Neuronal stem cell (in vitro differentiated cells): Measurements from ENCODE around the gene CENATAC.
"Not testable (repeated sequence)": the region's sequence is repeated elsewhere in the genome, so short reads cannot be mapped to it uniquely, and the experiment has no call there.

Experiments used
- DNase-seq: peaks from one replicate; pipeline ENCODE4 v3.0.0-alpha.2; 2013; ENCODE audit warnings: low spot score
- H2AFZ ChIP-seq: one replicate; pipeline ENCODE4 v1.6.1; 2013; ENCODE audit warnings: mild to moderate bottlenecking, low read length, inconsistent platforms
- H2AK5ac ChIP-seq: 2 replicates; pipeline ENCODE4 v1.6.1; 2013; ENCODE audit warnings: low read depth, mild to moderate bottlenecking, inconsistent platforms, low read length, moderate library complexity, mixed read lengths
- H2BK120ac ChIP-seq: 2 replicates; pipeline ENCODE4 v1.6.1; 2013; ENCODE audit warnings: low read depth, mild to moderate bottlenecking, inconsistent platforms, low read length, moderate library complexity, mixed read lengths
- H2BK12ac ChIP-seq: one replicate; pipeline ENCODE4 v1.6.1; 2013; ENCODE audit warnings: low read length, inconsistent platforms
- H2BK15ac ChIP-seq: 2 replicates; pipeline ENCODE4 v1.6.1; 2013; ENCODE audit warnings: mild to moderate bottlenecking, low read length, inconsistent platforms, mixed read lengths
- H2BK5ac ChIP-seq: one replicate; pipeline ENCODE4 v1.6.1; 2013; ENCODE audit warnings: inconsistent platforms, mild to moderate bottlenecking, low read length, moderate library complexity
- H3K14ac ChIP-seq: one replicate; pipeline ENCODE4 v1.6.1; 2013; ENCODE audit warnings: low read length, inconsistent platforms
- H3K18ac ChIP-seq: 2 replicates; pipeline ENCODE4 v1.6.1; 2013; ENCODE audit warnings: low read length, inconsistent platforms
- H3K23ac ChIP-seq: 2 replicates; pipeline ENCODE4 v1.6.1; 2013; ENCODE audit warnings: low read depth, mild to moderate bottlenecking, mixed read lengths, low read length, inconsistent platforms; ENCODE audit not compliant: poor library complexity
- H3K27ac ChIP-seq: replicated peaks from 3 replicates; pipeline ENCODE4 v1.5.1; 2013; ENCODE audit warnings: low read length, inconsistent platforms
- H3K27me3 ChIP-seq, 3 experiments: 2 replicates each; pipeline ENCODE4 v1.6.1; 2013; ENCODE audit warnings: low read length in 3 of 3, mild to moderate bottlenecking in 2 of 3, inconsistent platforms in 1 of 3, low read depth in 1 of 3, mixed read lengths in 1 of 3, moderate library complexity in 1 of 3; ENCODE audit not compliant: control insufficient read depth in 3 of 3, insufficient read depth in 3 of 3
- H3K36me3 ChIP-seq, 2 donors: replicated peaks in 1 of 2; 2 replicates each; pipeline ENCODE4 v1.6.1; 2013; ENCODE audit warnings: low read length in 2 of 2; ENCODE audit not compliant: control insufficient read depth in 2 of 2, insufficient read depth in 2 of 2
- H3K4ac ChIP-seq: 2 replicates; pipeline ENCODE4 v1.6.1; 2013; ENCODE audit warnings: inconsistent platforms, mild to moderate bottlenecking, low read length, moderate library complexity
- H3K4me1 ChIP-seq, 2 donors: 1 replicate in 1 of 2; 2 replicates in 1 of 2; pipeline ENCODE4 v1.6.1; 2013; ENCODE audit warnings: low read length in 2 of 2, low read depth in 1 of 2; ENCODE audit not compliant: control insufficient read depth in 2 of 2, insufficient read depth in 1 of 2
- H3K4me2 ChIP-seq: one replicate; pipeline ENCODE4 v1.6.1; 2013; ENCODE audit warnings: mild to moderate bottlenecking, low read length, inconsistent platforms; ENCODE audit not compliant: insufficient read depth, poor library complexity, severe bottlenecking
- H3K4me3 ChIP-seq, 2 donors: 2 replicates each; pipeline ENCODE4 v1.5.1; 2013; ENCODE audit warnings: low read length in 2 of 2, mild to moderate bottlenecking in 2 of 2, inconsistent platforms in 1 of 2, moderate library complexity in 1 of 2
- H3K79me1 ChIP-seq: one replicate; pipeline ENCODE4 v1.6.1; 2013; ENCODE audit warnings: low read depth, mild to moderate bottlenecking, inconsistent platforms, low read length, moderate library complexity
- H3K9ac ChIP-seq: one replicate; pipeline ENCODE4 v1.6.1; 2013; ENCODE audit warnings: mild to moderate bottlenecking, low read depth, low read length, inconsistent platforms; ENCODE audit not compliant: poor library complexity
- H3K9me3 ChIP-seq, 2 donors: replicated peaks in 1 of 2; 2 replicates each; pipeline versions ENCODE3 to v1.6.1; 2013; ENCODE audit warnings: low read length in 2 of 2, mild to moderate bottlenecking in 2 of 2, inconsistent platforms in 1 of 2, low read depth in 1 of 2, mixed read lengths in 1 of 2, moderate library complexity in 1 of 2; ENCODE audit not compliant: control insufficient read depth in 2 of 2, insufficient read depth in 1 of 2
- H4K8ac ChIP-seq: one replicate; pipeline ENCODE4 v1.6.1; 2013; ENCODE audit warnings: low read depth, mild to moderate bottlenecking, inconsistent platforms, low read length, moderate library complexity
- H4K91ac ChIP-seq: one replicate; pipeline ENCODE4 v1.6.1; 2013; ENCODE audit warnings: low read length, low read depth, mild to moderate bottlenecking, inconsistent platforms; ENCODE audit not compliant: poor library complexity
- WGBS, 2 donors: extraction: QIAGEN DNeasy Blood & Tissue Kit; methylation state at CpG; one replicate each; pipeline ENCODE4 v1.1.7; 2013; ENCODE audit warnings: missing lambda C conversion rate in 2 of 2, mixed read lengths in 1 of 2; ENCODE audit not compliant: insufficient read length in 2 of 2, insufficient replicate concordance in 1 of 2; ENCODE audit errors: extremely low coverage in 2 of 2; 5-methylcytosine and 5-hydroxymethylcytosine counted together

The CENATAC gene

DNA sequence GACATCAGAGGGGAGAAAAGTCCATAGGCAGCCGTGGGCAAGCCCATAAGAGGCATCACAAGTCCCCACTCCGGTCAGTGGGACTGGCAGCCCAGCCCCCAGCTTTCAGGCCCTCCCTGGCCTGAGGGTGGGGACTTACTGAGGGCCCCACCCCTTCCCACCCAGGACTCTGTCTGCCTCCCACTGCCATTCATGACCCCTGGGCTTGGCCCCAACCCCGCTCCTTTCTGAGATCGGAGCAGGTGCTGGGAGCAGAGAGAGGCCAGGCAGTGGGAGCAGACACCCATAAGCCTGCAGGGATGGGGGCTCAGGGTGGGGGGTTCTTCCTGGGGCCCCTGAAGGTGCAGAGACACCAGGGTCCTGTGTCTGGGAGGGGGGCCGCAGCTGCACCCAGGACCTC lies 36.7 kb upstream of the CENATAC start:
- no peak overlapping the region for H3K4me2 ChIP-seq
- H3K27me3 ChIP-seq: peaks cover 0 to 39% (median 0%) of the 10 kb centered on the region in 3 experiments
- no peak overlapping the region for H2BK120ac ChIP-seq
- H2AK5ac ChIP-seq: no peak overlapping the region
- H3K9ac ChIP-seq: no peak overlapping the region
- no peaks in the 10 kb centered on the region for H3K9me3 ChIP-seq
- H2BK5ac ChIP-seq: no peak overlapping the region
- no peaks in the 10 kb centered on the region for H3K36me3 ChIP-seq
- H3K4me1 ChIP-seq: peaks cover 0 to 1% of the 10 kb centered on the region in 2 donors
- H3K14ac ChIP-seq: peak overlapping the region; percentile 56
- no peak overlapping the region for H4K8ac ChIP-seq
- no peak overlapping the region for H2BK12ac ChIP-seq
- no peak overlapping the region for H4K91ac ChIP-seq
- H3K4me3 ChIP-seq: no peak overlapping the region
- no peaks in the 10 kb centered on the region for H3K79me1 ChIP-seq
- H3K4ac ChIP-seq: no peak overlapping the region
- no peak overlapping the region for H3K23ac ChIP-seq
- H3K18ac ChIP-seq: peak overlapping the region; percentile 38
- no peak for DNase-seq
- no CpG with 5 or more reads among the region's 5 CpGs for WGBS, 2 donors
- H2AFZ ChIP-seq: peak overlapping the region; percentile 75
- no peak overlapping the region for H3K27ac ChIP-seq
- no peak overlapping the region for H2BK15ac ChIP-seq

DNA sequence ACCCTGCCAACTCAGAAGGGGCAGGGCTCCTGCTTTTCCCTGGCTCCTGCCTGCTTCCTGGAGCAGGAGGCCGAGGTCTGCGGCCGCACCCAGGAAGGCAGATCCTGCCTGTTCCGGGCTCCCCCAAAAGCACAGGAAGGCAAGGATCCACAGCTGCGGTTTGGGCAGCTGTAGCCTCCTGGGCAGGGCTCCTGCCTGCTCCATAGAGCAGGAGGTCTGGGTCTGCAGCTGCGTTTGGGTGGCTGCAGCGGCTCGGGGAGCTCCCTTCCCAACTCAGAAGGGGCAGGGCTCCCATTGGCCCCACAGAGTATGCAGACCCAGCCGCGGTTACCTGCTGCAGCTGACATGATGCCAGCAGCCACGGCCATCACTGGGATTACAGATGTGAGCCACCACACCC lies 36.3 kb upstream of the CENATAC start:
- no peak overlapping the region for H2BK120ac ChIP-seq
- H4K8ac ChIP-seq: no peak overlapping the region
- H3K4ac ChIP-seq: no peak overlapping the region
- no peak overlapping the region for H4K91ac ChIP-seq
- no peaks in the 10 kb centered on the region for H3K36me3 ChIP-seq
- H2AFZ ChIP-seq: peak overlapping the region; percentile 75
- no CpG with 5 or more reads among the region's 11 CpGs for WGBS, 2 donors
- H3K4me2 ChIP-seq: no peak overlapping the region
- H3K27me3 ChIP-seq: peaks cover 0 to 39% (median 0%) of the 10 kb centered on the region in 3 experiments
- no peaks in the 10 kb centered on the region for H3K79me1 ChIP-seq
- H3K4me3 ChIP-seq: no peak overlapping the region
- H3K4me1 ChIP-seq: no peaks in the 10 kb centered on the region
- no peak overlapping the region for H3K9ac ChIP-seq
- H3K27ac ChIP-seq: no peak overlapping the region
- H3K23ac ChIP-seq: no peak overlapping the region
- peak overlapping the region; percentile 38 for H3K18ac ChIP-seq
- no peak overlapping the region for H2BK15ac ChIP-seq
- DNase-seq: no peak
- H3K9me3 ChIP-seq: no peaks in the 10 kb centered on the region
- no peak overlapping the region for H2AK5ac ChIP-seq
- H2BK12ac ChIP-seq: no peak overlapping the region
- no peak overlapping the region for H2BK5ac ChIP-seq
- peak overlapping the region; percentile 56 for H3K14ac ChIP-seq

DNA sequence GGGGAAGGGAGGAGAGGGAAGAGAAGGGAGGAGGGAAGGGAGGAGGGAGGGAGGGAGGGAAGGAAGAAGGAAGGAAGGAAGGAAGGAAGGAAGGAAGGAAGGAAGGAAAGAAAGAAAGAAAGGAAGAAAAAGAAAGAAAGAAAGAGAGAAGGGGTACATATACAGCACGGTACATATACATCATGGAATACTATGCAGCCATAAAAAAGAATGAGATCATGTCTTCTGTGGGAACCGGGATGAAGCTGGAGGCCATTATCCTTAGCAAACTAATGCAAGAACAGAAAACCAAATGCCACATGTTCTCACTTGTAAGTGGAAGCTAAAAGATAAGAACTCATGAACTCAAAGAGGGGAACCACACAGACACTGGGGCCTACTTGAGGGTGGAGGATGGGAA lies 28.4 kb upstream of the CENATAC start:
- H3K9me3 ChIP-seq, H3K27ac ChIP-seq, H4K91ac ChIP-seq, H3K79me1 ChIP-seq, H3K14ac ChIP-seq, DNase-seq, H3K23ac ChIP-seq, H2AK5ac ChIP-seq, H2BK5ac ChIP-seq, H2BK120ac ChIP-seq, H3K4me3 ChIP-seq, H2AFZ ChIP-seq, H3K4me1 ChIP-seq, H3K36me3 ChIP-seq, H3K4me2 ChIP-seq, H3K18ac ChIP-seq, H3K4ac ChIP-seq, H2BK12ac ChIP-seq, H2BK15ac ChIP-seq, H3K27me3 ChIP-seq, H3K9ac ChIP-seq, H4K8ac ChIP-seq: not testable (repeated sequence)
- WGBS, 2 donors: no CpG with 5 or more reads among the region's 2 CpGs

DNA sequence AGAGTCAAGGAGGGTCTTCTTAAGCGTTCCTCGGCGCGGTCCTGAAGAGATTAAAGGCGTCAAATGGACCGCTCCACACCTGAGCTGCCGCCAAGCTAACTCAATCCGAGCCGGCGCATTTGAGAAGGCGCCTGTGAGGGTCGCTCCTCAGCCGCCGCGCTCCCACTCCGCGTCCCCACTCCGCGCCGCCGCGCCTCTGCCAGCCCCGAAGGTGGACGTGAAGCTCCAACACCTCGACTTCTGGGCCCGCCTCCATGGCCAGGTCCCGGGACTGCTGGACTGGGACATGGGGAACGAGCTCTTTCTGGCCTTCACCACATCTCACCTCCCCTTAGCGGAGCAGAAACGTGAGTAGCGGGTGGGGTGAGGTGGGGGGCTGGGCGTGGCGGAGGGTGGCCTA lies 26.3 kb upstream of the CENATAC start, which contains the start of gene FOXR1:
Gene FOXR1, plus strand, starts transcription at position 116 of the 400 bp plus-strand sequence. Its CDS starts 171 bp downstream, at position 287.
- DNase-seq: no peak
- WGBS, 2 donors: no CpG with 5 or more reads among the region's 33 CpGs
- H3K27ac ChIP-seq: no peak within 1 kb of the TSS

More for the DNA sequence above, 26.3 kb upstream of the CENATAC start, which contains the start of gene FOXR1:
- Histone ChIP-seq H3K14ac (no peak within 1 kb of the TSS), H3K4ac (no peak within 1 kb of the TSS), H3K9ac (no peak within 1 kb of the TSS), H2BK12ac (no peak within 1 kb of the TSS), H4K91ac (no peak within 1 kb of the TSS), H3K9me3 (no peaks in the 10 kb centered on the region), H2BK120ac (no peak within 1 kb of the TSS), H2AFZ (no peak within 1 kb of the TSS), H4K8ac (peak within 1 kb of the TSS; percentile 65), H2AK5ac (peak within 1 kb of the TSS; percentile 86), H2BK5ac (no peak within 1 kb of the TSS), H3K27me3 (no peaks in the 10 kb centered on the region), H3K36me3 (no peaks in the 10 kb centered on the region), H3K23ac (no peak within 1 kb of the TSS), H3K4me1 (peaks cover 0 to 4% of the 10 kb centered on the region in 2 donors), H3K4me2 (no peak within 1 kb of the TSS), H3K18ac (peak within 1 kb of the TSS; percentile 71), H3K4me3 (no peak within 1 kb of the TSS), H2BK15ac (no peak within 1 kb of the TSS), H3K79me1 (no peaks in the 10 kb centered on the region)
